B cell (primary cell): ENCODE results near the gene HJV. TPM values are rescaled to one million over a fixed set of nuclear protein-coding genes. Genes with fewer than 3 reads are reported as not detected.

ENCODE experiments used
- ATAC-seq: fragments of 200-7000 bp; cut with Tn5 transposase; one replicate; pipeline ENCODE4 v1.10.0; 2021; ENCODE audit warnings: low read depth, mild to moderate bottlenecking, moderate number of reproducible peaks, moderate library complexity
- CTCF ChIA-PET: fragments of 350-600 bp; sonication (Branson Sonifier 250); formaldehyde crosslinking; loops from one replicate; lab custom pipeline; 2021; ENCODE audit warnings: antibody characterized with exemption, inconsistent platforms; lab: Charles Lee
- POLR2A ChIA-PET: fragments of 350-600 bp; sonication (Branson Sonifier 250); formaldehyde crosslinking; loops from one replicate; lab custom pipeline; 2021; ENCODE audit warnings: antibody characterized with exemption; lab: Charles Lee
- DNase-seq: peaks from one replicate; pipeline ENCODE4 v3.0.0; 2013
- H2AFZ ChIP-seq: 2 replicates; pipeline ENCODE4 v1.6.1; 2012; ENCODE audit warnings: mild to moderate bottlenecking, low read depth, low read length; ENCODE audit not compliant: insufficient read depth, poor library complexity, severe bottlenecking
- H3K27ac ChIP-seq, 2 donors: 1 replicate in 1 of 2; 2 replicates in 1 of 2; pipeline ENCODE4 v1.5.1; 2012 to 2013; ENCODE audit warnings: low read length in 2 of 2, mild to moderate bottlenecking in 2 of 2, moderate library complexity in 1 of 2
- H3K27me3 ChIP-seq, 4 experiments: fragments of 200-600 bp in 1 of 4; sonication (generic) in 1 of 4; replicated peaks in 1 of 4; 1 replicate in 2 of 4; 2 replicates in 2 of 4; pipeline versions ENCODE4 v1.6.1 to v1.7.0; 2013 to 2016; ENCODE audit warnings: low read length in 3 of 4, mild to moderate bottlenecking in 2 of 4, mixed read lengths in 1 of 4, moderate library complexity in 1 of 4; ENCODE audit not compliant: insufficient read depth in 4 of 4, control insufficient read depth in 3 of 4; ENCODE audit errors: control extremely low read depth in 1 of 4
- H3K36me3 ChIP-seq, 2 experiments: replicated peaks in 1 of 2; 1 replicate in 1 of 2; 2 replicates in 1 of 2; pipeline versions ENCODE4 v1.6.1 to v1.7.1; 2013; ENCODE audit warnings: low read length in 1 of 2; ENCODE audit not compliant: insufficient read depth in 2 of 2, control insufficient read depth in 1 of 2; ENCODE audit errors: control extremely low read depth in 1 of 2, extremely low read depth in 1 of 2
- H3K4me1 ChIP-seq, 2 donors: fragments of 200-600 bp in 1 of 2; sonication (generic) in 1 of 2; 1 replicate in 1 of 2; 2 replicates in 1 of 2; pipeline versions ENCODE4 v1.5.1 to v1.6.1; 2013 to 2017; ENCODE audit warnings: low read length in 2 of 2; ENCODE audit not compliant: control insufficient read depth in 2 of 2, insufficient read depth in 2 of 2
- H3K4me2 ChIP-seq: replicated peaks from 2 replicates; pipeline ENCODE3; 2012; ENCODE audit warnings: mild to moderate bottlenecking, low read depth, low read length; ENCODE audit not compliant: poor library complexity, severe bottlenecking
- H3K4me3 ChIP-seq, 5 experiments: fragments of 200-600 bp in 1 of 5; sonication (generic) in 1 of 5; 1 replicate in 3 of 5; 2 replicates in 2 of 5; pipeline versions ENCODE4 v1.5.1 to v1.7.0; 2011 to 2016; ENCODE audit warnings: low read length in 4 of 5, mild to moderate bottlenecking in 4 of 5, low read depth in 2 of 5, control low read depth in 1 of 5, moderate library complexity in 1 of 5; ENCODE audit not compliant: insufficient read depth in 1 of 5; ENCODE audit errors: control extremely low read depth in 1 of 5, extremely low read depth in 1 of 5
- H3K79me2 ChIP-seq: fragments of 200-600 bp; sonication (generic); one replicate; pipeline ENCODE4 v1.6.0; 2016; ENCODE audit warnings: low read length; ENCODE audit not compliant: control insufficient read depth, insufficient read depth
- H3K9ac ChIP-seq: fragments of 200-600 bp; sonication (generic); 2 replicates; pipeline ENCODE4 v1.6.1; 2017; ENCODE audit warnings: mild to moderate bottlenecking, low read length, moderate library complexity
- H3K9me3 ChIP-seq, 3 donors: one replicate each; pipeline versions ENCODE4 v1.6.1 to v1.7.1; 2013; ENCODE audit warnings: low read length in 2 of 3; ENCODE audit not compliant: control insufficient read depth in 2 of 3, insufficient read depth in 1 of 3; ENCODE audit errors: control extremely low read depth in 1 of 3
- H4K20me1 ChIP-seq: 2 replicates; pipeline ENCODE4 v1.6.0; 2012; ENCODE audit warnings: mild to moderate bottlenecking, low read length; ENCODE audit not compliant: insufficient read depth, control insufficient read depth, poor library complexity, severe bottlenecking
- H3K27ac Mint-ChIP-seq: one replicate; pipeline ENCODE4 v1.8.0; 2021; ENCODE audit warnings: mixed read lengths
- H3K27me3 Mint-ChIP-seq: one replicate; pipeline ENCODE4 v1.8.0; 2021; ENCODE audit warnings: mixed read lengths
- H3K4me1 Mint-ChIP-seq: one replicate; pipeline ENCODE4 v1.8.0; 2021; ENCODE audit warnings: mixed read lengths
- H3K4me3 Mint-ChIP-seq: one replicate; pipeline ENCODE4 v1.8.0; 2021; ENCODE audit warnings: mixed read lengths
- H3K9me3 Mint-ChIP-seq: one replicate; pipeline ENCODE4 v1.8.0; 2022; ENCODE audit warnings: mixed read lengths; ENCODE audit not compliant: insufficient read depth
- CTCF ChIP-seq: fragments of 200-600 bp; IDR thresholded peaks from one replicate; pipeline ENCODE4 v1.8.0; 2022; ENCODE audit warnings: antibody characterized with exemption, mild to moderate bottlenecking
- EZH2 ChIP-seq: IDR thresholded peaks from 2 replicates; pipeline ENCODE4 v1.6.1; 2012; ENCODE audit warnings: borderline replicate concordance, low read depth, mild to moderate bottlenecking, moderate library complexity, low read length; ENCODE audit not compliant: insufficient read depth, poor library complexity, severe bottlenecking
- WGBS: methylation state at CpG from one replicate; pipeline ENCODE4 v1.1.5; 2013; ENCODE audit warnings: missing lambda C conversion rate; ENCODE audit not compliant: insufficient coverage; 5-methylcytosine and 5-hydroxymethylcytosine counted together
- intact Hi-C: fragments of 100-400 bp; cut with micrococcal nuclease; formaldehyde crosslinking; loops from one replicate; pipeline ENCODE4 v1.10.0; 2022
- polyA plus RNA-seq: library from polyadenylated mRNA; depleted of rRNA; stranded (reverse); fragments of >200 nt; gene quantifications from 2 replicates; pipeline ENCODE4 v1.2.3, GENCODE V29; 2012
- total RNA-seq, 2 donors: library from RNA; stranded (reverse); fragments of 120-200 nt in 1 of 2; gene quantifications; 1 replicate in 1 of 2; 2 replicates in 1 of 2; pipeline versions ENCODE4 v1.2.3 to v1.2.4, GENCODE V29; 2013 to 2022

The HJV gene
- total and polyA plus RNA-seq, 2 donors (not counting 1 experiment from before 2014, with no cell fraction given): not detected

GRCh38 chr1:145977016-145977415 lies 44.5 kb downstream of the HJV start:
- Histone ChIP-seq H3K27me3 (no peaks in the 10 kb centered on the region), H3K4me3 (no peak overlapping the region), H3K9me3 (no peaks in the 10 kb centered on the region), H3K4me2 (peak overlapping the region; percentile 75), H3K4me1 (peaks cover 49 to 50% of the 10 kb centered on the region in 2 donors), H3K9ac (no peak overlapping the region), H3K79me2 (peaks cover 35% of the 10 kb centered on the region), H3K27ac (peak overlapping the region; percentile 96 to 97), H3K36me3 (peaks cover 0 to 7% of the 10 kb centered on the region in 2 experiments), H2AFZ (peak overlapping the region; percentile 60), H4K20me1 (no peaks in the 10 kb centered on the region)
- H3K4me3 Mint-ChIP-seq: no peak overlapping the region
- DNase-seq (no peak), ATAC-seq (no peak)
- CTCF ChIA-PET: interaction anchor here (0.9 to 9.5 kb wide), 22 partner anchors 8 to 131 kb away, joined by 3 to 361 read pairs (median 7); partner anchors contain the start of genes ANKRD34A, LIX1L, NUDT17 and PIAS3
- TF ChIP-seq EZH2: no peak
- no peak for TF ChIP-seq CTCF
- H3K27ac Mint-ChIP-seq: no peak overlapping the region
- H3K27me3 Mint-ChIP-seq: no peaks in the 10 kb centered on the region
- intact Hi-C loops: loop anchor here (1.0 kb wide), 4 partner anchors 30 to 132 kb away; partner anchors contain the start of gene NUDT17
- no peaks in the 10 kb centered on the region for H3K9me3 Mint-ChIP-seq
- POLR2A ChIA-PET: interaction anchor here (0.6 to 4.7 kb wide), 6 partner anchors 12 to 45 kb away, joined by 3 to 131 read pairs (median 8); partner anchors contain the start of genes ANKRD34A, LIX1L, POLR3GL and TXNIP
- H3K4me1 Mint-ChIP-seq: peaks cover 9% of the 10 kb centered on the region
- WGBS: 97% methylated on average over 5 of the region's 5 CpGs

- H3K27ac Mint-ChIP-seq: no peak overlapping the region
- H3K27ac ChIP-seq: no peak overlapping the region
Observed at GRCh38 chr1:145975216-145975615, 46.3 kb downstream of the HJV start.

More at GRCh38 chr1:145975216-145975615, 46.3 kb downstream of the HJV start:
- 98% methylated on average over 4 of the region's 4 CpGs for WGBS
- TF ChIP-seq CTCF: no peak
- no peak for TF ChIP-seq EZH2
- Mint-ChIP-seq H3K4me3 (no peak overlapping the region), H3K27me3 (no peaks in the 10 kb centered on the region), H3K9me3 (no peaks in the 10 kb centered on the region), H3K4me1 (peaks cover 2% of the 10 kb centered on the region)
- H3K4me2 ChIP-seq: no peak overlapping the region
- peaks cover 0 to 7% of the 10 kb centered on the region in 2 experiments for H3K36me3 ChIP-seq
- intact Hi-C loops: no loop called here
- H2AFZ ChIP-seq: no peak overlapping the region
- ChIA-PET CTCF (interaction anchor here (0.9 to 7.1 kb wide), 3 partner anchors 33 to 129 kb away, joined by 3 to 68 read pairs (median 4); partner anchors contain the start of gene NUDT17), POLR2A (no interaction called here)
- DNase-seq (no peak), ATAC-seq (no peak)
- no peaks in the 10 kb centered on the region for H3K9me3 ChIP-seq
- H3K79me2 ChIP-seq: peaks cover 39% of the 10 kb centered on the region
- H3K4me3 ChIP-seq: no peak overlapping the region
- peaks cover 31 to 32% of the 10 kb centered on the region in 2 donors for H3K4me1 ChIP-seq
- H4K20me1 ChIP-seq: no peaks in the 10 kb centered on the region
- H3K9ac ChIP-seq: no peak overlapping the region
- no peaks in the 10 kb centered on the region for H3K27me3 ChIP-seq
